Astrocyte (in vitro differentiated cells and primary cell): ENCODE measurements around the gene PTGER4.

Experiments
- EZH2 ChIP-seq: IDR thresholded peaks from 2 replicates; pipeline ENCODE4 v1.6.1; 2012; ENCODE audit warnings: mild to moderate bottlenecking, low read length, inconsistent platforms; ENCODE audit not compliant: insufficient read depth
- TF ChIP-seq, protein P1 (sequence below): IDR thresholded peaks from 2 replicates; pipeline ENCODE4 v1.5.1; 2011; ENCODE audit warnings: low read depth, mild to moderate bottlenecking, inconsistent platforms, low read length, moderate library complexity; ENCODE audit not compliant: insufficient read depth

DNA sequence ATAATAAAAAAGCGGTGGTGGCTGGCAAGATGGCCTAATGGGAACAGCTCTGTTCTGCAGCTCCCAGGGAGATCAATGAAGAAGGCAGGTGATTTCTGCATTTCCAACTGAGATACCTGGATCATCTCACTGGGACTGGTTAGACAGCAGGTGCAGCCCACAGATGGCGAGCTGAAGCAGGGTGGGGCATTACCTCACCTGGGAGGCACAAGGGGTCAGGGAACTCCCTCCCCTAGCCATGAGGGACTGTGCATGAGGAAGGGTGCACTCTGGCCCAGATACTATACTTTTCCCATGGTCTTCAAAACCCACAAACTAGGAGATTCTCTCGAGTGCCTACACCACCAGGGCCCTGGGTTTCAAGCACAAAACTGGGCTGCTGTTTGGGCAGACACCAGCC lies 45.6 kb upstream of the PTGER4 start:
- TF ChIP-seq, protein P1, sequence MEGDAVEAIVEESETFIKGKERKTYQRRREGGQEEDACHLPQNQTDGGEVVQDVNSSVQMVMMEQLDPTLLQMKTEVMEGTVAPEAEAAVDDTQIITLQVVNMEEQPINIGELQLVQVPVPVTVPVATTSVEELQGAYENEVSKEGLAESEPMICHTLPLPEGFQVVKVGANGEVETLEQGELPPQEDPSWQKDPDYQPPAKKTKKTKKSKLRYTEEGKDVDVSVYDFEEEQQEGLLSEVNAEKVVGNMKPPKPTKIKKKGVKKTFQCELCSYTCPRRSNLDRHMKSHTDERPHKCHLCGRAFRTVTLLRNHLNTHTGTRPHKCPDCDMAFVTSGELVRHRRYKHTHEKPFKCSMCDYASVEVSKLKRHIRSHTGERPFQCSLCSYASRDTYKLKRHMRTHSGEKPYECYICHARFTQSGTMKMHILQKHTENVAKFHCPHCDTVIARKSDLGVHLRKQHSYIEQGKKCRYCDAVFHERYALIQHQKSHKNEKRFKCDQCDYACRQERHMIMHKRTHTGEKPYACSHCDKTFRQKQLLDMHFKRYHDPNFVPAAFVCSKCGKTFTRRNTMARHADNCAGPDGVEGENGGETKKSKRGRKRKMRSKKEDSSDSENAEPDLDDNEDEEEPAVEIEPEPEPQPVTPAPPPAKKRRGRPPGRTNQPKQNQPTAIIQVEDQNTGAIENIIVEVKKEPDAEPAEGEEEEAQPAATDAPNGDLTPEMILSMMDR = no peak
- TF ChIP-seq EZH2 = no peak
